ENCODE results near the gene USP12.

DNA sequence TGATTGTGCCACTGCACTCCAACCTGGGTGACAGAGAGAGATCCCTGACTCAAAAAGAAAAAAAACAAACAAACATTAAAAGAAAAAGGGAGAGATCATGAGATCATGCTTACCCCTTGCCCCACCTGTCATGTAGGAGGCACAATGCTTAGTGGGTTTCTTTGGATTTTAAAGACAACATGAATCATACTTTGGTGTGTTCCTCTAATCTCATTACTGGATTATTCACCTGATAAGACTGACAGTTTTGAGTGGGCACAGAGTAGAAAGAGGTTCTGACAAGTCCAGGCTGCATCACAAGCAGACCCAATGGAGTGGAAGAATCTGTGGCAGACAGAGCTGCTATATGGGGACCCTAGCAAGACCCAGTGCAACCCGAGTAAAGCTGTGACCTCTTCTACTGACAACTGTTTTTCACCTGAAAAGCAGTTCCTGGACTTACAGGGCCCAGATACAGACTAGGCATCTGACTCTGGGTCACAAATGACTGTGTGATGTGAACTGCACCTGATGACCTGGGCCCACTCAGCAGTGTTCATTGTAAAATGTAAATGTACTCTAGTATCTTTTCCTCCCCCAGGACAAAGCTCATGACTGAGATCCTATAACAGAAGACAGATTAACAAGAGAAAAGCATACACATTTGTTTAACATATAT lies 28.9 kb upstream of the USP12 start:
- TF ChIP-seq EZH2 (IDR thresholded peaks at IDR 0.05; ENCODE audit: low read depth, unreplicated experiment), result no peak
- TF ChIP-seq JUNB (IDR thresholded peaks at IDR 0.05; ENCODE audit: unreplicated experiment), result no peak
- TF ChIP-seq, protein P1, sequence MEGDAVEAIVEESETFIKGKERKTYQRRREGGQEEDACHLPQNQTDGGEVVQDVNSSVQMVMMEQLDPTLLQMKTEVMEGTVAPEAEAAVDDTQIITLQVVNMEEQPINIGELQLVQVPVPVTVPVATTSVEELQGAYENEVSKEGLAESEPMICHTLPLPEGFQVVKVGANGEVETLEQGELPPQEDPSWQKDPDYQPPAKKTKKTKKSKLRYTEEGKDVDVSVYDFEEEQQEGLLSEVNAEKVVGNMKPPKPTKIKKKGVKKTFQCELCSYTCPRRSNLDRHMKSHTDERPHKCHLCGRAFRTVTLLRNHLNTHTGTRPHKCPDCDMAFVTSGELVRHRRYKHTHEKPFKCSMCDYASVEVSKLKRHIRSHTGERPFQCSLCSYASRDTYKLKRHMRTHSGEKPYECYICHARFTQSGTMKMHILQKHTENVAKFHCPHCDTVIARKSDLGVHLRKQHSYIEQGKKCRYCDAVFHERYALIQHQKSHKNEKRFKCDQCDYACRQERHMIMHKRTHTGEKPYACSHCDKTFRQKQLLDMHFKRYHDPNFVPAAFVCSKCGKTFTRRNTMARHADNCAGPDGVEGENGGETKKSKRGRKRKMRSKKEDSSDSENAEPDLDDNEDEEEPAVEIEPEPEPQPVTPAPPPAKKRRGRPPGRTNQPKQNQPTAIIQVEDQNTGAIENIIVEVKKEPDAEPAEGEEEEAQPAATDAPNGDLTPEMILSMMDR (conservative IDR thresholded peaks at IDR 0.05; ENCODE audit: low read depth in 2 of 2), result no peak
- TF ChIP-seq POLR2AphosphoS5 (IDR thresholded peaks at IDR 0.05; ENCODE audit: low read depth), result no peak
- TF ChIP-seq EZH2phosphoT487 (IDR thresholded peaks at IDR 0.05; ENCODE audit: unreplicated experiment), result no peak

Measured in GM23338 (cell line).